Hepatocyte (in vitro differentiated cells): ENCODE results near the gene MRPL14. TPM values are rescaled to one million over a fixed set of nuclear protein-coding genes. Genes with fewer than 3 reads are reported as not detected.

Experiments
- DNase-seq: peaks from one replicate; pipeline ENCODE4 v3.0.0-alpha.2; 2016; ENCODE audit warnings: low spot score
- H2AFZ ChIP-seq: fragments of 200-600 bp; sonication (generic); 2 replicates; pipeline ENCODE4 v1.6.0; 2016; ENCODE audit warnings: antibody characterized with exemption, mild to moderate bottlenecking
- H3K27ac ChIP-seq: fragments of 200-600 bp; sonication (generic); 2 replicates; pipeline ENCODE4 v1.5.1; 2016; ENCODE audit warnings: mild to moderate bottlenecking
- H3K27me3 ChIP-seq: fragments of 200-600 bp; sonication (generic); 2 replicates; pipeline ENCODE4 v1.6.1; 2016
- H3K36me3 ChIP-seq: fragments of 200-600 bp; sonication (generic); replicated peaks from 2 replicates; pipeline ENCODE4 v1.5.1; 2016; ENCODE audit warnings: low read depth; ENCODE audit not compliant: insufficient read depth
- H3K4me1 ChIP-seq: fragments of 200-600 bp; sonication (generic); 2 replicates; pipeline ENCODE4 v1.5.1; 2016; ENCODE audit warnings: mild to moderate bottlenecking, moderate library complexity; ENCODE audit not compliant: insufficient read depth
- H3K4me2 ChIP-seq: fragments of 200-600 bp; sonication (generic); 2 replicates; pipeline ENCODE4 v1.6.0; 2016
- H3K4me3 ChIP-seq: fragments of 200-600 bp; sonication (generic); 2 replicates; pipeline ENCODE4 v1.5.1; 2016; ENCODE audit warnings: mild to moderate bottlenecking
- H3K79me2 ChIP-seq: fragments of 200-600 bp; sonication (generic); 2 replicates; pipeline ENCODE4 v1.6.0; 2017; ENCODE audit warnings: mild to moderate bottlenecking
- H3K9me2 ChIP-seq: fragments of 200-600 bp; sonication (generic); replicated peaks from 2 replicates; pipeline ENCODE4 v1.6.0; 2017; ENCODE audit warnings: mild to moderate bottlenecking; ENCODE audit not compliant: insufficient read depth
- H3K9me3 ChIP-seq: fragments of 200-600 bp; sonication (generic); 2 replicates; pipeline ENCODE4 v1.5.1; 2016; ENCODE audit warnings: low read depth, mild to moderate bottlenecking
- H4K20me1 ChIP-seq: fragments of 200-600 bp; sonication (generic); 2 replicates; pipeline ENCODE4 v1.6.0; 2016; ENCODE audit warnings: mild to moderate bottlenecking; ENCODE audit not compliant: insufficient read depth, poor library complexity, severe bottlenecking
- EZH2 ChIP-seq: fragments of 200-600 bp; sonication (generic); IDR thresholded peaks from 2 replicates; pipeline ENCODE4 v1.6.1; 2016; ENCODE audit warnings: antibody characterized with exemption, mild to moderate bottlenecking, borderline replicate concordance
- EZH2phosphoT487 ChIP-seq: fragments of 200-600 bp; sonication (generic); IDR thresholded peaks from one replicate; pipeline ENCODE4 v1.6.1; 2018; ENCODE audit warnings: antibody characterized with exemption, mild to moderate bottlenecking, low read depth, moderate library complexity; ENCODE audit not compliant: unreplicated experiment, severe bottlenecking
- WGBS: methylation state at CpG from one replicate; pipeline ENCODE4 v1.1.6; 2016; ENCODE audit warnings: low lambda C conversion rate; ENCODE audit errors: missing lambda C conversion rate; 5-methylcytosine and 5-hydroxymethylcytosine counted together
- polyA plus RNA-seq: library from polyadenylated mRNA; unstranded; fragments of >200 nt; fragmentation: Nextera tagmentation; extraction: Ambion mirVana; gene quantifications from 2 replicates; pipeline ENCODE4 v1.2.1, GENCODE V29; 2016
- total RNA-seq: library from RNA; depleted of rRNA; stranded (reverse); fragments of >200 nt; gene quantifications from 2 replicates; pipeline ENCODE4 v1.2.3, GENCODE V29; 2014
- TF ChIP-seq, protein P1 (sequence below): fragments of 200-600 bp; sonication (generic); IDR thresholded peaks from 2 replicates; pipeline ENCODE4 v1.5.1; 2016; ENCODE audit warnings: antibody characterized with exemption, mild to moderate bottlenecking; ENCODE audit not compliant: poor library complexity

MRPL14 gene
- total and polyA plus RNA-seq, 2 experiments from 2014 or later = 58.3 to 124 TPM

DNA sequence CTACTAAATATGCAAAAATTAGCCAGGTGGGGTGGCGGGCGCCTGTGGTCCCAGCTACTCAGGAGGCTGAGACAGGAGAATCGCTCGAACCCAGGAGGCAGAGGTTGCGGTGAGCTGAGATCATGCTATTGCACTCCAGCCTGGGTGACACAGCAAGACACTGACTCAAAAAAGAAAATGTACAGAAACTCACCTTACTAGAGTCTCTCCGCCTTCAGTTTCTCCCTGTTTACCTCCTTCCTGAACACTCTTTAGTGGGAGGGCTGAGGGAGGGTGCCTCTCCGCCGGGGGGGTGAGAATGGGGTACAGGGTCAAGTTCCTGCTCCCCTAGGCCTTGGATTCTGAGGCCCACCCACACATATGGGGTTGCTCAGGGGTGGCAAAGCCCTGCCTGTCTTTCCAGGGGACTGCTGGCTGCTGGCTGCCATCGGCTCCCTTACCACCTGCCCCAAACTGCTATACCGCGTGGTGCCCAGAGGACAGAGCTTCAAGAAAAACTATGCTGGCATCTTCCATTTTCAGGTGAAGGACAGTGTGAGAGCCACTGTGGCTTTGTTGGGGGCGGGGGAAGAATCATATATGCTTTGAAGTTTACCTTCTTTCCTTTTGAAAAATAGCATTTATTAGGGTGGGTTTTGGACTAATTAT lies 44.8 kb upstream of the MRPL14 start:
- no peak overlapping the region for H3K4me3 ChIP-seq
- H4K20me1 ChIP-seq = no peaks in the 10 kb centered on the region
- WGBS = 86% methylated on average over 12 of the region's 12 CpGs
- TF ChIP-seq EZH2phosphoT487 = no peak
- TF ChIP-seq EZH2 = no peak
- TF ChIP-seq, protein P1, sequence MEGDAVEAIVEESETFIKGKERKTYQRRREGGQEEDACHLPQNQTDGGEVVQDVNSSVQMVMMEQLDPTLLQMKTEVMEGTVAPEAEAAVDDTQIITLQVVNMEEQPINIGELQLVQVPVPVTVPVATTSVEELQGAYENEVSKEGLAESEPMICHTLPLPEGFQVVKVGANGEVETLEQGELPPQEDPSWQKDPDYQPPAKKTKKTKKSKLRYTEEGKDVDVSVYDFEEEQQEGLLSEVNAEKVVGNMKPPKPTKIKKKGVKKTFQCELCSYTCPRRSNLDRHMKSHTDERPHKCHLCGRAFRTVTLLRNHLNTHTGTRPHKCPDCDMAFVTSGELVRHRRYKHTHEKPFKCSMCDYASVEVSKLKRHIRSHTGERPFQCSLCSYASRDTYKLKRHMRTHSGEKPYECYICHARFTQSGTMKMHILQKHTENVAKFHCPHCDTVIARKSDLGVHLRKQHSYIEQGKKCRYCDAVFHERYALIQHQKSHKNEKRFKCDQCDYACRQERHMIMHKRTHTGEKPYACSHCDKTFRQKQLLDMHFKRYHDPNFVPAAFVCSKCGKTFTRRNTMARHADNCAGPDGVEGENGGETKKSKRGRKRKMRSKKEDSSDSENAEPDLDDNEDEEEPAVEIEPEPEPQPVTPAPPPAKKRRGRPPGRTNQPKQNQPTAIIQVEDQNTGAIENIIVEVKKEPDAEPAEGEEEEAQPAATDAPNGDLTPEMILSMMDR = no peak
- no peaks in the 10 kb centered on the region for H3K79me2 ChIP-seq
- no peak overlapping the region for H3K4me2 ChIP-seq
- H2AFZ ChIP-seq = no peak overlapping the region
- H3K9me3 ChIP-seq = no peaks in the 10 kb centered on the region
- H3K36me3 ChIP-seq = no peaks in the 10 kb centered on the region
- no peaks in the 10 kb centered on the region for H3K27me3 ChIP-seq
- no peaks in the 10 kb centered on the region for H3K4me1 ChIP-seq
- H3K9me2 ChIP-seq = no peaks in the 10 kb centered on the region
- no peak for DNase-seq
- H3K27ac ChIP-seq = no peak overlapping the region

DNA sequence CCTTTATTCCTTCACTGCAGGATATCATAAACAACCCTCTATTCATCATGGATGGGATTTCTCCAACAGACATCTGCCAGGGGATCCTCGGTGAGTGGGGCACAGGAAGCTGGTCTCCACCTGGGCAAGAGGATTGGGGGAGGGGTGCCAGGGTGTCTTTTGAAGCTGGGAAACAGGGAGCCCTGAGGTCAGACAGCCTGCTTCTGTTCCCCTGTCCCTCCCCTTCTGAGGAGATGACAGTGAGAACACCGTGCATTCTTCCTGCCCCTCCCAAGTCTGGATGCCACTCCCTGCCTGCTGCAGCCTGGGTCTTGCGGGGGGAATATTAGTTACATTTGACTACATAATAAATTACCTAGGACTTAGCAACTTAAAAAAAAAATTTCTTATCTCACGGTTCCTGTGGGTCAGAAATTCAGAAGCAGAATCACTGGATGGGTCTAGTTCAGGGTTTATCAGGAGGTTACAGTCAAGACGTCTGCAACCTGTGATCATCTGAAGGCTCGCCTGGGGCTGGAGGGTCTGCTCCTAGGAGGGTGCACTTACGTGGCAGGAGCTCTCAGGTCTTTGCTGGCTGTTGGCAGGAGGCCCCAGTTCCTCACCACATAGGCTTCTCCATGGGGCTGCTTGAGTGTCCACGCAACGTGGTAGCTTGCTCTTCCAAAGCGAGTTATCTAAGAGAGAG lies 42.8 kb upstream of the MRPL14 start:
- no peak for TF ChIP-seq EZH2phosphoT487
- no peak for TF ChIP-seq EZH2
- TF ChIP-seq, protein P1 = no peak
- H2AFZ ChIP-seq = no peak overlapping the region
- no peaks in the 10 kb centered on the region for H3K4me1 ChIP-seq
- H3K4me3 ChIP-seq = no peak overlapping the region
- H3K27ac ChIP-seq = no peak overlapping the region
- WGBS = 75% methylated on average over 10 of the region's 10 CpGs
- H3K4me2 ChIP-seq = no peak overlapping the region
- DNase-seq = no peak
- no peaks in the 10 kb centered on the region for H3K27me3 ChIP-seq
- H4K20me1 ChIP-seq = no peaks in the 10 kb centered on the region
- no peaks in the 10 kb centered on the region for H3K9me2 ChIP-seq
- no peaks in the 10 kb centered on the region for H3K36me3 ChIP-seq
- no peaks in the 10 kb centered on the region for H3K9me3 ChIP-seq
- no peaks in the 10 kb centered on the region for H3K79me2 ChIP-seq

DNA sequence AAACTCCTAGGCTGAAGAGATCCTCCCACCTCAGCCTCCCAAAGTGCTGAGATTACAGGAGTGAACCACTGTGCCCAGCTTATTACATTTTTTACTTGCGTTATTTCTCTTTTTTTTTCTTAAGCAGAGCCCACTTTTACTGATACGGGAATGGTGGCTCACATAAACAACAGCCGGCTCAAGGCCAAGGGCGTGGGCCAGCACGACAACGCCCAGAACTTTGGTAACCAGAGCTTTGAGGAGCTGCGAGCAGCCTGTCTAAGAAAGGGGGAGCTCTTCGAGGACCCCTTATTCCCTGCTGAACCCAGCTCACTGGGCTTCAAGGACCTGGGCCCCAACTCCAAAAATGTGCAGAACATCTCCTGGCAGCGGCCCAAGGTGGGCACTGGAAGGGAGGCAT lies 41.9 kb upstream of the MRPL14 start:
- H3K27ac ChIP-seq = no peak overlapping the region
- no peaks in the 10 kb centered on the region for H3K27me3 ChIP-seq
- 75% methylated on average over 9 of the region's 9 CpGs for WGBS
- no peaks in the 10 kb centered on the region for H3K4me1 ChIP-seq
- no peak overlapping the region for H2AFZ ChIP-seq
- H3K79me2 ChIP-seq = no peaks in the 10 kb centered on the region
- TF ChIP-seq EZH2phosphoT487 = no peak
- TF ChIP-seq EZH2 = no peak
- TF ChIP-seq, protein P1 = no peak
- H3K4me2 ChIP-seq = no peak overlapping the region
- H3K36me3 ChIP-seq = no peaks in the 10 kb centered on the region
- no peak overlapping the region for H3K4me3 ChIP-seq
- DNase-seq = no peak
- no peaks in the 10 kb centered on the region for H3K9me3 ChIP-seq
- no peaks in the 10 kb centered on the region for H3K9me2 ChIP-seq
- H4K20me1 ChIP-seq = no peaks in the 10 kb centered on the region
